Forelimb muscle (tissue), 1 donor: ENCODE results near the gene LRRC8C. TPM values are rescaled to one million over a fixed set of nuclear protein-coding genes. Genes with fewer than 3 reads are reported as not detected.

Experiments
- DNase-seq: peaks from one replicate; pipeline ENCODE4 v3.0.0-alpha.2; 2013; ENCODE audit warnings: low read depth
- polyA plus RNA-seq: library from polyadenylated mRNA; unstranded; fragments of 120-200 nt; gene quantifications from one replicate; pipeline ENCODE4 v1.2.1, GENCODE V29; 2013; ENCODE audit not compliant: insufficient read length

The LRRC8C gene
- polyA plus RNA-seq, 1 donor: 5.5 TPM

DNA sequence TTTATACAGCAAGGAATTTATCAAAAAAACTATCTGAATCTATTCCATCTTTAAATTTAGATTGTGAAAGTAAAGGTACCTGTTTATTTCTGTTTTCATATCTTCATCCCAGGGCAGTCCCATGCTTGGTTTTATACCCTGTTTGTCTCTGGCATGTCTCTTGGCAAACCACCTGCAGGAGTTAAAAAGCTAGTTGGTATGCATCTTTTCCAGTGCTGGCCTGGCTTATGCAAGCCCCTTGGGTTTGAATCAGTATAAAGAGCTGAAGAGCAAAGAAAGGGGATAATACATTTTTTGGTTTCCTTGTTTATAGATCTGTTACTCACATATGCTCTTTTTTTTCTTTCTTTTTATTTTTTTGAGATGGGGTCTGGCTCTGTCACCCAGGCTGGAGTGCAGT is 37.8 kb downstream of the LRRC8C start:
- no peak for DNase-seq

DNA sequence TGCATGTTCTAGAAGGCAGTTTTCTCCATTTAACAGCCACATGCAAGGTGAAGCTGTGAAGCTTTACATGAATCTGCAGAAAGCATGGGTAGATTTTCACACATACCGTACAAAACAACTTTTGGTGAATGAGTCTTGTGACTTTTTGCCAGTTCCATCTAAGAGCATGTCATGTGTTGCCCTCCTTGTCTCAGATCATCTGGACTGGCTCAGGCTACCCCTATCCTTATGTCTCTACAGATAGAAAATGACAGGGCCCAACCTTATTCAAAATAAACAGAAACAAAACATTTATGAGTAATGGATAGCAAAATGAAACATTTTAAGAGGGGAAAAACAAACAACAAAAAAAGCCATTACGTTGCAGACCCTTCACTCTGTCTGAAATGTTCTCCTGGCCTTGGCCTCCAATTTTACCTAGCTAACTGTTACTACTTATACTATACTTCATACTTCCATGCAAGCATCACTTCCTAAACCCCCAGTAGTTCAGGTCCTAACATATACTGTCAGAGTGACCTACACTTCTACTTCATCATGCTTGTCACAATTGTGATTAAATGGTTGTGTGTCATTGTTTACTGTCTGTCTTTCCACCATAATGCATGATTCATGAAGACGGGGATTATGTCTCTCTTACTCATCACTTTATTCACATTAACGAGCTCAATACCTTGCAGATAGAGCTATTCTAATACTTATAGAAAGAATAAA is 39.0 kb downstream of the LRRC8C start:
- DNase-seq: no peak

DNA sequence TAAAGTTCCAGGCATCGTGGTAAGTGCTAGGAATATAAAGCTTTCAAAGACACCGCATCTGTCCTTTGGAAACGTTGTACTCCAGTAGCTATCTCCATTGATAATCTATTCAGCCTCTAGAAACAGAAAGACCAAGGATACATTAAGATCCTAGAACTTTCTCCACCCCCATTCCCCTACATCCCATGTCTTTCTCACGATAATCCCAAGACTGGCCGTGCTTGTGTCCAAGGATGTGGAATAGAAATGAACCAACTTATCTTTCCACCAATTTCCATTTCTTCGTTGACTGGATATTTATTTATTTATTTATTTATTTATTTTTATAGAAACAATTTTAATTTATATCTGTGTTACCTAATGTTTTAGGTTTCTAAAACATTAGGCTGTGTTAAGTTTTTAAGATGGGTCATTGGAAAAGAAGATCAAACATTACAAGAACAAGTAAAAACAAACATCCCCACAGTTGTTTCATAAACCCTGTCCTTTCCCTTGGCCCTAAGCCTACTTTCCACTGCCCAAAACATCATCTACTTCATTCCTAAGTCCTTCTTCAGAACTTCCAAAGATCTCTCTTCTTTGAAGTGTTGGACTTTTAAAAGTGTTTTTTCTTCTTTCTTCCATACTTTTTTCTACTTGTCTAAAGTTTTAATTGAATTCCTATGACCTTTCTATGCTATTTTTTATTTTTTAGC is 39.7 kb downstream of the LRRC8C start:
- DNase-seq: no peak

DNA sequence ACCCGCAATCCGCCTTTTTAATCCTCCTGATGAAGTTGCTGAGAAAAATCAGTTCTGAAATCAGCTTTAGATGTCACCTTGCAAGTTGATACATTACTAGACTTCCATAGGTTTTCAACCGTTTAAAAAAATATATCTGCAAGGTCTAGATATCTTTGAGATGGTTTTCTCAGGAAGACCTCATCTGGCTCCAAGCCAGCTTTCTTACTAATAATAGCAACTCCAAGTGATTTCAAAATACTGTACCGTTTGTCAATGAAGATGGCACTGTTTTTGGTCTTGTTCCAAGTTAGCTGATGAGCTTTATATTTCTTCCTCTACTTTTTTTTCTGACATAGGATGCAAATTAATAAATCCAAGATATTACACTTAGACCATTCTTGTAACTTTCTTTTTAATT is 40.3 kb downstream of the LRRC8C start:
- DNase-seq: no peak

DNA sequence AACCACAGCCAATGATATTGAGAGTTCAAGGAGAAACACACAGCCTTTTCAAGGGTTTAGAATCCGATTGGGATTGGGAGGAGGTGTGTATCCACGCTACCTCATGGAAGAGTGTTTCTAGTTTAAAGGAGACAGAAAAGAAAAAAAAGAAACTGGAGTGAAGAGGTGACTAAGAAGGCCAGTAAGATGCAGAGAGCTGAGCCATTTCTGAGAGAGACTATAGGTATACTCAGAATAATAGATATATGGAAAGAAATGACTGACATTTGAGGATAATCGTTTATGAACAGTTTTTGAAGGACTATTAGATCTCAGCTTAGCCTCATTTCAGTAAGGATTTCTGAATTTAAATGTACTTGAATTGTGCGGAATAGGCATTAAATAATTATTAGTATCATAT is 42.8 kb downstream of the LRRC8C start:
- DNase-seq: no peak

DNA sequence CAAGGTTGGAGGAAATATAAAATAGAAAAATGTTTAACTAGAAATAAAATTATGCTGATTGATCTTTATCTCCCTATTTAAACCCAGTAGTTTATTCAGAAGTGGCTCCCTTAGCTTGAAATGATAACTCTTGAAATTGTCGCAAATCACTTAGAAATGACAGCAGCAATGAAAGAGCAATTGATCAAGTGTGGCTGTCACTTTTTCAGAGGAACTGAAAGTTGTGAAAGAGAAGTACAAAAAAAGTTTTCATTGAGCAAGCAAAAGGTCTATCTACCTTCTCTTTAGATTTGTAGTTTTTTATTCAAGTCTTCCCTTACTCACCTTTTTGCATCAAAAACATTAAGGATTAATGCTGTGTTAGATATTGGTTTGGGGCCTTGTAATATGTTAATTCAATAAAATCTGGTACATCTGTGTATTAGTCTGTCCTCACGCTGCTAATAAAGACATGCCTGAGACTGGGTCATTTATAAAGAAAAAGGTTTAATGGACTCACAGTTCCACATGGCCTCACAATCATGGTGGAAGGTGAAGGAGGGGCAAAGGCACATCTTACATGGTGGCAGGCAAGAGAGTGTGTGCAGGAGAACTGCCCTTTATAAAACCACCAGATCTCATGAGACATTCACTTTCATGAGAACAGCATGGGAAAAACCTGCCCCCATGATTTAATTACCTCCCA is 48.3 kb downstream of the LRRC8C start:
- no peak for DNase-seq

DNA sequence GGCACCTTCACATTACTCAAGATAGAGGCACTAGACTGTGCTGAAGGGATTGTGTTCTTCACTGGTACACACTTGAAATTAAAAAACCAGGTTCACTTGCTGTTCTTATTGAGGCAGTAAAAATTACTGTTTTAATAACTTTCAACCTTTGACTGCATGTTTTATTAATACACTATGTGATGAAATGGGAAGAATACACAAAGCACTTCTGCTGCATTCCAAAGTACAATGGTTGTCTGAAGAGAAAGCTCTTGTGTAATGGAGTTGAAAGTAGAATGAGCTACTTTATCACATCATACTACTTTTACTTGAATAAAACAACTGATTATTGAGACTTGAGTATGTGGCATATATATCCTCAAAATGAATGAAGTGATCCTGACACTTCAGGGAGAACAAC is 49.7 kb downstream of the LRRC8C start:
- DNase-seq: no peak

DNA sequence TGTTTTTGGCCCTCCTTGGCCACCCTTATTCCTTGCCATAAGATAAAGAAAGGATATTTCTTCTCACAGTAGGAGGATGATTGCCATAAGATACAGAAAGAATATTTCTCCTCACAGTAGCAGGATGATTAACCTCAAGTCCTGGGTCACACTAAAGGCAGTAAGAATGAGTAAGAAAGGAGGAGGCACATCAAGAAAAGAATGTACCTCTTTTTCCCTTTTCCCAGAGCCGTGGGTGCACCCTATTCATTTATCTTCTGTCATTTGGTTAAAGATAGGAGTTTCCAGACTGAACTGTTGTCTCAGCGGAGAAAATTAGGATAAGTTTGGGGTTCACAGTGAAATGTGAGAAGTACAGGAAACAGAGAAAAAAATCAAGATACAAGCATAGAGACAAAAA is 52.5 kb downstream of the LRRC8C start:
- DNase-seq: no peak

DNA sequence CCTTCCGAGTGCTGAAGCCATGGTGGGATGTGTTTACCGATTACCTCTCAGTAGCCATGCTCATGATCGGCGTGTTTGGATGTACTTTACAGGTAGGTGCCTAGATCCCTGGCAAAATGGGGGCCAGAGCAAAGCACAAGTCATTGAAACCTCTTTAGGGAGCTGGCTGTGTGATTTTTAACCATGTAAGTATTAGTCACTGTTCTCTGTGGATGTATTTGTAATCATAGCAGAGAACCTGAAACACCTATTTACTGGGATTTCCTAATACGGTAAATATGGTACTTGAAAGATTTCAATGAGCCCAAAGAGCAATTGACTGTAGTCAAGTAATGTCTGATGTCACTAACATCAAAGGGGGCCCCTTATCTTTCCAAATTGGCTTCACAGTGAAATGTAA is 53.6 kb downstream of the LRRC8C start:
- no peak for DNase-seq

DNA sequence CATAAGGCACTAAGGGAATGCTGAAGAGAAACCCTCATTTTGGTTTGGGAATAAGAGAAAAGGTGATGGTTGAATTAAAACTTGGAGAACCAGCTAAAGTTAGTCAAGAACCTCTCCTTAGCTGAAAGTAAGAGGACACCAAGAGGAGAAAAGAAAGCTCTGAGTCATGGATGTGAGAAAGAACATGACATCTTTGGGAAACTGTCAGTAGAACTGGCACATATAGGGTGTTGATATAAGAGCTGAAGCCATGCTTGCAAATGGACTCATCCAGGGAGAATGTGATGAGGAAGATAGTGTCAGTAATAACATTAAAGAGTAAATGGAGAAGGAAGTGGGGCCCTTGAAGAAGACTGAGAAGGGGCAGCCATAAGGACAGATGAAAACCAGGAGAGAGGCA is 54.3 kb downstream of the LRRC8C start:
- no peak for DNase-seq

DNA sequence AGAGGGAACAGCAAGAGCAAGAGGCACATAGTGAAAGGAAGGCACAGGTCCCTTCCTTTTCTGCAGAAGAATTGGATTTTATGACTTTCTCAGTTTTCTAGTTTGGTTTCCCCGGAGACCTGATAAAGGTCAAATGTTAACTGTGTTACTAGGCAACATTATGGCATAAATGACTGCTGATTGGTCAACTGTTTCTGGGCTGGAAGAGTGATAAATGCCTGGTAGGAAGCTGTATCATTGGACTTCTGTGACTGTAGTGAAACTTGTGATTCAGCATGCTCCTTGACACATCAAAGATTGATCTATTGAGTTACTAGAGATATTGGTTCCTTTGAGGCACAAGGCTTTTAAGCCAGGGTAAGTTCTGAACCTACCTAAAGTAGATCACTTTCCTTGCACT is 55.7 kb downstream of the LRRC8C start:
- DNase-seq: no peak

DNA sequence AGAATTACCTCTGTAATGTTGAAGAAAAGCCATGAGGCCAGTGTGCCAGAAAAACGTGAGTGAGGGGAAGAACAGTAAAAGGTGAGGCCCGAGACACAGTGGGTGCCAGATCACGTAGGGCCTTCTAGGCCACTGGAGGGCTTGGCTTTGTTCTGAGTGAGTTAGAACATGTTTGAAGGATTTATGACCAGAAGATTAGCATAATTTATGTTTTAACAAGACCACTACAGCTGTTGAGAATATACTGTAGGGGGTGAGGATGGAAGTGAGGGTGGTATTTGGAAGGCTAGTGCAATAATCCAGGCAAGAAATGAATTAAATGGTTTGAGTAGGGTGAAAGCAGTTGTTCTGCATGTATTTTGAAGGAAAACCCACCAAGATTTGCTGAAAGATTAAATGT is 56.3 kb downstream of the LRRC8C start:
- no peak for DNase-seq

DNA sequence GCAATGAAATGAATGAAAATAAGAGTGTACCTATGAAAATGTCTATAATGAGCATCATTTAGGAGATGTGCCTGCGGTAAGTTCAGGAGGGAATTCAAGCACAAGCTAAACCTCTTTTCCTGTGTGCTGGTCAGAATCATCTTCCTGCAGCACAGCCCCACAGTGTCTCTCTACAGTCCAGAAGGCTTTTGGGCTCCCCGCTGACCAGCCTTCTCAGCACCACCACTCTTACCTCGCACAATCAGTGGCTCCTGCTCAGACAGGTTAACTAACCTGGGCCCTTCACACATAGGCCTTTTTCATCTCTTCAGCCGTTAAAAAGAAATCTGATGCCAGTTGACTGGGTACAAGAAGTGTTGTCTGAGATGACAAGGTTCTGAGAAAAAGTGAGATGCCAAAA is 57.7 kb downstream of the LRRC8C start:
- DNase-seq: no peak

DNA sequence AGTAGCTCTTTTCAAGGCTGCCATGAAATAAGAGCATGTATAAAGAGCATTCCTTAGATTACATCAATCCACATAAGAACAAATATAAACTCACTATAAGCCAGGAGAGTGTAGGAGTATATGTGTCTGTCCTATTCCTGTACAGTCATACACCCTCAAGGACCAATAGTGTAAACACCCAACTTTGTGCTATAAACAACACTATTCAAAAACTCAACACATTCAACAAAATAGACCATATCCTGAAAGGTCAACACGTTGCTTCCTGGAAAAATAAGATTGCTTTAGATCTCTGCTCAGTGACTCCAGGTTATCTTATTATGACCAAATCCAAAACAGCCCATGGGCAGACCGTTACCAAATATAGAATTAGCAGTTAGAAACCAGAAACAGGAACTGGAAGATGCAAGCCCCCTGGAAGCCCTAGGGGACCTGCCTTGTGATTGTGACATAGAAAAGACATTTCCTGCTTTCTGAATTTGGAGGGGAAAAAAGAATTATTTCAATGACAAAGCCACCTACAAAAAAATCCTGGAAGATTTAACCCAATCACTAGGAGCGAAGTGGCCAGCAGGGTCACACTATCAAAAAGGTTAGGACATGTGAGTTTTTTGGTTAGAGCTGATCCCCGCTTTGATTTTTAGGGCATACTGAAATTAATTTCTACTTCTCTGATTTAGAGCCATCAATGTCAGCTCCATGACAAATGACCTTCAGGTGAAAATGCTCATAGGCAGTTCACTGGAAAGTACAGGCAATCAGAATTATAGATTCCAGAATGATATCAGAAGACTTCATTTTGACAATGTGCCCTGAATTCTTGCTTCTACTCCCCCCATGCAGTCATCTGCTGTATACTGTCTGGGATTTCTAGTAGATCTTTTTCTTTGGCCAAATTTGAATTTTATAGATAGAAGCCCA is 59.9 kb downstream of the LRRC8C start:
- DNase-seq: no peak

DNA sequence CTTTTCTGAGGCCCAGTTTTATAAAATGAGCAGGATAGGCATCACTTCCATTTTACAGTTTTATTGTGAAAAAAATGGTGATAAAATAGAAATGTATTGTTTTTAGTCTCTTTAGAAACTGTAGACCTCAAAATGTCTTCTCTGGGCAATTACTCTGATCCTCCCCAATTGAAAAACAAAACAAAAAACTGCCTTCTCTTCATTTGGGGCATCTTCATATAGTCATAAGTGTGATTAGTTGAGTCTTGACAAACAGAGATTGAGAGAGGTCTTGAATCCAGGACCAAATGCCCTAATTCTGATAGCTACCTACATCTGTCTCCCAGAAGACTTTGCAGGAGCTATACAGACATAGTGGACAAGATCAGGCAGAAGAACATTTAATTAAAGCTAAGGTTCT is 62.9 kb downstream of the LRRC8C start:
- DNase-seq: no peak

DNA sequence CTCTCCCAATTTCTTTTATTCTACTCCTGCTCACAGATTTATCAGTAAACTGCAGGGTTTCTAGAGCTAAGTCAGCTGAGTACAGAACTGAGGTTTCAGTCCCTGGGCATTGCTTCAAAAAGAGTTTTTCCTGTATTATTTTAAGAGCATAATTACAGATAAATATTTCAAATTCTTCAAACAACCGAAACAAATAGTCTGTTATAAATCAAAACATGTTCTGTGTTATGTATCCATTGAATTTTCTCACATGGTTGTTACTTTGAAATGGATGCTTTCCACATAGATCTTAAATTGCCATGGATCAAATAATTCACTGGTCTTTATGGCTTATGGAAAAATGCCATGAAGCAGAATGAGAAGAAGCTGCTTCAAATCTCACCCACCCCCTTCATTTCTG is 64.5 kb downstream of the LRRC8C start:
- DNase-seq: no peak

DNA sequence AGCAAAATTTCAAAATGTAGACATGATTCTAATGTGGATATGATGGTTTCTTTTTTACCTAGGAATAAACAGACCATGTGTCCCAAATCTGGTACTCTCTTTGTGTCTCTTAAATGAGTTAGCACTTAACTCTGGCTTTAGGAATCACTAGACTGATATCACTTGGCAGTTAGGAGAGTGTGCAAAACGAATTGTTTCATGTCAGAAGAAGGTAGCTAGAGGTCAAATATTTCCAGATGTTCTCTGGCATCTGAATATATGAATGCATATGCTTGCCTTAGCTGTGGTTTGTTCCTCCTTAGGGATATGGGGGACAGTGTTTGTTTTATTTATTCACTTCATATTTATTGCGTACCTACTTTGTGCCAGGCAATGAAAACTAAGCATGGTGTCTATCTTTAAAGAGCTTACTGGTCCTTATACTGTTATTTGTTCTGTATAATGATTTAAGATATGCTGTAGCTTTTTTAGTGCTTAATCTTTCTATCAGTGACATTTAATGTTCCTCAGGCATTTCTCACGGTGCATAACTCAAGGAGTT is 65.2 kb downstream of the LRRC8C start:
- DNase-seq: no peak

DNA sequence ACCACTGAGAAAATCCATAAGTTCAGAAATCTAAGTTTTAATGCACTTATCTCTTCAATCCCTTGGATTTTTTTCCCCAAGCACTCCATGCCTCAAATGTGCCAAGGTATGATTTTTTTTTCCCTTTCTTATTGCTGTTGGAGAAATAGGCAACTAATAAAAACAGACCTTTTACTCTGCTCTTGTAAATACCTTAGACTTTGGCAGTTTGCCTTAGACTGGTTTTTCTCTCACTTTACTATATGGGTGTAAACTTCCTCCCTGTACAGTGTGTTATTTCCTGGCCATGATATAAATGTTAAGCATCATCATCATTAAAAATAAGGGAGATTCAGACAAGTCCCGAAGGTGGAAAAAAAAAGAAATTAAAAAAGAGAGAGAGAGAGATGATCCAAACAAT is 65.7 kb downstream of the LRRC8C start:
- DNase-seq: no peak

DNA sequence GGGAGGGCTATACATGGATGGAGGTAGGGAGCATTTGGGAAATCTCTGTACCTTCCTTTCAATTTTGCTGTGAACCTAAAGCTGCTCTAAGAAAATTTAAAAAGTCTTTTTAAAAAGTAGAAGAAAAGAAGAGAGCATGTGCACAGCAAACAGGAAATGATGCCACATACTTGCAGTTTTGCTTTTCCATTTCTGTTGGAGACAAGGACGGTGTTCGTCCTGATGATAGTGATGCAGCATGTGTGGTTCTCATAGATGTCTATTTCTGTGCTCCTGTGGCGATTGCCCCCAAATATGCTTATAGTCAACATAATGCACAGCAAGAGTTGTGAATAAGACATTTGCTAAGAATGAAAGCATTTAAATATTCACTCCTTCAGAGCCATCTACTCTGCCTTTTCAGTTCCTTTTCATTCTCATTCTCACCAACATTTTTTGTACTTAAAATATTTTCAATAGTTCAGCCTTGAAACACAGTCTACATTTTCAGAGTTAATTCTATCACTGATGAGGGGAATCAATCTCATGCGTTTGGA is 66.6 kb downstream of the LRRC8C start:
- DNase-seq: no peak

DNA sequence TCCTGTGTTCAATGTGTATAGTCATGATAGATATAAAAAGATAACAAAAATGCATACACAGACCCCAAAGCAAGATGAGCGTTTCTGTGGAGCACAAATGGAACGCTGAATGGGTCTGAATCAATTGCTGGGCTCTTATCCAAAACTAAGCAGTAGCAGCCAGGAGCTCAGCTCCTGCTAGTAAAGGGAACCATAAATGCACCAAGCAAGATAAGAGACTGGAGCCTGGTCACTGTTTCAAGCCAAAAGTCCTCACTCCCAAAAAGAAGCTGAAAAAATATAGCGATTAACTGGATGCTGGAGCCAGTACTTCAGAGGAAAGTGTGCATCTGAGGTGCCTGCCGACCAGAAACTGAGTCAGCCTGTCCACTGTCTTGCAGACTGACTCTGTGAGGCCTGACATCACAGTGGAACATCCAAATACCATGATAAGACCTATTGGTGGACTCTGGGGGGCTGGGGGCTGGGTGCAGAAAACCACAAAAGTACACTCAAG is 68.9 kb downstream of the LRRC8C start:
- DNase-seq: no peak

DNA sequence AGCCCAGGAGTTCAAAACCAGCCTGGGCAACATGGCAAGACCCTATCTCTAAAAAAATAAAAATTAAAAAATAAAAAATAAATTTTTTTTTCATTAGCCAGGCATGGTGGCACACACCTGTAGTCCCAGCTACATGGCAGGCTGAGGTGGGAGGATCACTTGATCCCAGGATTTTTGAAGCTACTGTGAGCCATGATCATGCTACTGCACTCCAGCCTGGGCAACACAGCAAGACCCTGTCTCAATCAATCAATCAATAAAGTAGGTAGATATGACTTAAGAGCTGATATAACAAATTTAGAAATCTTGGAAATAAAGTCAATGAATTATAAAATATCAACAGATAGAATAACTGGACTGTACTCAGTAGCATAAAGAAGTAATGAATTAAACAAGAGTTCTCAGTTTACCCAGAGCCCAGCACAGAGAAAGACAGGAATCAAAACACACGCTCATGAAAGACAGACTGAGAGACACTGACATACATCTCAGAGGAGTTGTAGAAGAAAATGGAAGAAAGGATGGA is 69.7 kb downstream of the LRRC8C start:
- no peak for DNase-seq
